Measurements from ENCODE around the gene FBF1. TPM values are rescaled to one million over a fixed set of nuclear protein-coding genes. Genes with fewer than 3 reads are reported as not detected.
A peak's percentile ranks its signal among the peaks of the same experiment; 100 is the strongest.

FBF1 gene
- total RNA-seq, 4 donors from 2014 or later, result 7.2 to 47.0 (median 25.0) TPM

GRCh38 chr17:75876190-75876937 is 64.5 kb downstream of the FBF1 start:
- TF ChIP-seq POLR2A (IDR thresholded peaks at IDR 0.05) (peak; percentile 45 to 52), CTCF (IDR thresholded peaks at IDR 0.05) (peak in 4 of 6 experiments; percentile 17 to 35 (median 22))
- Histone ChIP-seq H3K9me3 (no peaks in the 10 kb centered on the region), H3K4me3 (peak overlapping the region; percentile 59 to 74 (median 69)), H3K4me1 (peaks cover 3 to 47% (median 29%) of the 10 kb centered on the region in 4 donors), H3K36me3 (peaks cover 0 to 18% (median 0%) of the 10 kb centered on the region in 3 donors), H3K27ac (peak overlapping the region; percentile 86 to 95 (median 92)), H3K27me3 (no peaks in the 10 kb centered on the region)
- peak; percentile 81 to 91 (median 82) for DNase-seq

- no peak for DNase-seq
- H3K36me3 ChIP-seq, result peaks cover 0 to 18% (median 0%) of the 10 kb centered on the region in 3 donors
- TF ChIP-seq POLR2A (IDR thresholded peaks at IDR 0.05) (no peak), CTCF (IDR thresholded peaks at IDR 0.05) (no peak)
- no peaks in the 10 kb centered on the region for H3K9me3 ChIP-seq
- peak overlapping the region; percentile 86 to 95 (median 92) for H3K27ac ChIP-seq
- peaks cover 3 to 47% (median 29%) of the 10 kb centered on the region in 4 donors for H3K4me1 ChIP-seq
- H3K4me3 ChIP-seq, result peak overlapping the region in 3 of 4 donors; percentile 68 to 74 (median 70)
- no peaks in the 10 kb centered on the region for H3K27me3 ChIP-seq
Observed at GRCh38 chr17:75875940-75876189, 65.0 kb downstream of the FBF1 start.

GRCh38 chr17:75875182-75875939 is 65.5 kb downstream of the FBF1 start:
- H3K4me3 ChIP-seq, result peak overlapping the region in 3 of 4 donors; percentile 68 to 74 (median 70)
- H3K4me1 ChIP-seq, result peaks cover 3 to 51% (median 29%) of the 10 kb centered on the region in 4 donors
- H3K27me3 ChIP-seq, result no peaks in the 10 kb centered on the region
- H3K9me3 ChIP-seq, result no peaks in the 10 kb centered on the region
- H3K27ac ChIP-seq, result peak overlapping the region; percentile 86 to 95 (median 92)
- DNase-seq, result no peak
- no peak for TF ChIP-seq CTCF (IDR thresholded peaks at IDR 0.05)
- TF ChIP-seq POLR2A (IDR thresholded peaks at IDR 0.05), result no peak
- H3K36me3 ChIP-seq, result peaks cover 0 to 18% (median 0%) of the 10 kb centered on the region in 3 donors

- Histone ChIP-seq H3K4me1 (peaks cover 4 to 59% (median 29%) of the 10 kb centered on the region in 4 donors), H3K27ac (peak overlapping the region; percentile 86 to 95 (median 92))
Observed at GRCh38 chr17:75874323-75875181, 66.3 kb downstream of the FBF1 start.

More at GRCh38 chr17:75874323-75875181, 66.3 kb downstream of the FBF1 start:
- H3K36me3 ChIP-seq, result peaks cover 0 to 18% (median 0%) of the 10 kb centered on the region in 3 donors
- no peaks in the 10 kb centered on the region for H3K27me3 ChIP-seq
- H3K9me3 ChIP-seq, result no peaks in the 10 kb centered on the region
- no peak for DNase-seq
- H3K4me3 ChIP-seq, result no peak overlapping the region
- TF ChIP-seq CTCF (IDR thresholded peaks at IDR 0.05), result no peak
- no peak for TF ChIP-seq POLR2A (IDR thresholded peaks at IDR 0.05)
